ENCODE data around the gene ACTN1.
"Not testable (repeated sequence)": the region's sequence is repeated elsewhere in the genome, so short reads cannot be mapped to it uniquely, and the experiment has no call there.

Gene ACTN1

DNA sequence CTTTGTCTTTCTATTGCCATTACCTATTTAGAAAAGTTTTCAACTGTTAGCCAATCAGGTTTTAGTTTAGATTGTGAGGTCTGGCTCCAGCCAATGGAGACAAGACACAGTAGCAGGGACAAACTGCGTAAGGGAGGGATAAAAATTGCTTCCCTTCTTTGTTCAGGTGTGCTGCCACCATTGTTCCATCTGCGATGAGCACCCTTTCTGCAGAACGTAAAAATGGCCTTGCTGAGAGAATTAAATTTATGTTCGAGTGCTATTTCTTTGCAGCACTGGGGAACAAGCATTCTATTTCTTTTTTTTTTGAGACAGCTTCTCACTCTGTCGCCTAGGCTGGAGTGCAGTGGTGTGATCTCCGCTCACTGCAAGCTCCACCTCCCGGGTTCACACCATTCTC is 126.6 kb downstream of the ACTN1 start:
- not testable (repeated sequence) for DNase-seq

DNA sequence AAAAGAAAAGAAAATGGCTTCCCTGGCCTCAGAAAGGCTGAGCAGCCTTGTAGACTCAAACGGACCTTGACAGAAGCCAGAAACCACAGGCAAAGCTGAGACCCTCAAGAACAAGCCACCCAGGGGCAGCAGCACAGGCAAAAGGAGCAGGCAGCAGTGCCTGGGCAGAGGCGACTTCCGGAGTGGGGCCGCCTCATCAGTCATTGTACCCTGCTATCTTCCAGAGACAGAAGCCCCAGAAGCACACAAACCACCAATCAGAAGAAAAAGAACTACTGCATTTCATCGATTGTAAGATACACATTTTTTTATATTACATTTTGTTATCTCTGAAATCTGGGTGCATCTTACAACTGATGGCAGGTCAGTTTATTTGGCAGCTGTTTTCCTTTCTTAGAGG is 128.0 kb downstream of the ACTN1 start:
- DNase-seq: no peak

DNA sequence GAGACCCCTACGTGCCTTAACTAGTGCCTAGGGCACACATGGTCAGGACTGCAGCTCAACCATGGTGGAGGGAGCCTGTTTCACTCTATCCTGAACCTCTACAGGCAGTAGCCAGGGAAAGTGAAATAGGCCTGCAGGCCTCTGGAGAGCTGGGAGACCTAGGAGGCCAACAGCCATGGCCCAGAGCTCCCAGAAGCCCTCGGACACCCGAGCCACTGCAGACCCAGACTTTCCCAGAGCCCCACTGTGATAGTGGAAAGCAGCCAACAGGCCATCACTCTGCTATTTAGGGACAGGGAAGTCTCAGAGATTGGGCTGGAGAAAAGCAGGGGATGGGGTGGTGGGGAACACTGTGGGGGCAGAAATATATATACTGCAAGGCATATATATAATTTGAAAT is 129.7 kb downstream of the ACTN1 start:
- no peak for DNase-seq

DNA sequence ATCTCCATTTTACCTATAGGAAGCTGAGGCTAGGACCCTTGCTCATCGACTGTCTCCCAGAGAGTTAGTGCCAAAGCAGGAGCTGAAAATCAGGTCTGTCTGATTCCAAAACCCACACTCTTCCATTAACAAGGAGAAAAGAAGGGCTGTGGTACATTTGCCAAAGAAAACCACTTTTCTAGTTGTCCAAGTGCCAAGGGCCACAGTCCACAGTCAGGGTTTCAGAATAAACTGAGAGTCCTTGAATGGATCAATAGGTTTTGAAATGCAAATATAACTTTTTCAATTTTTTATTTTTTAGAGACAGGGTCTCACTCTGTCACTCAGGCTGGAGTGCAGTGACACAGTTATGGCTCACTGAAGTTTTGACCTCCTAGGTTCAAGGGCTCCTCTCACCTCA is 130.8 kb downstream of the ACTN1 start:
- DNase-seq: no peak

DNA sequence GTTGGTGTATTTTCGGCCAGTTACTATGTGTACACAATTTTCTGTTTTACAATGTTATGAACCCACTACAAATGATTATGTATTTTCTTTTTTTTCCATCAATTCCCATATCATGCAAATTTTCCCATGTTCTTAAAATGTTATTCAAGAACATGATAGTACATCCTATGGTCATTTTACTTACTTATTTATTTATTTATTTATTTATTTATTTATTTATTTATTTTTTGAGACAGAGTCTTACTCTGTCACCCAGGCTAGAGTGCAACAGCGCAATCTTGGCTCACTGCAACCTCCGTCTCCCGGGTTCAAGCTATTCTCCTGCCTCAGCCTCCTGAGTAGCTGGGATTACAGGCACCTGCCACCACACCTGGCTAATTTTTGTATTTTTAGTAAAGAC is 131.5 kb downstream of the ACTN1 start:
- not testable (repeated sequence) for DNase-seq

DNA sequence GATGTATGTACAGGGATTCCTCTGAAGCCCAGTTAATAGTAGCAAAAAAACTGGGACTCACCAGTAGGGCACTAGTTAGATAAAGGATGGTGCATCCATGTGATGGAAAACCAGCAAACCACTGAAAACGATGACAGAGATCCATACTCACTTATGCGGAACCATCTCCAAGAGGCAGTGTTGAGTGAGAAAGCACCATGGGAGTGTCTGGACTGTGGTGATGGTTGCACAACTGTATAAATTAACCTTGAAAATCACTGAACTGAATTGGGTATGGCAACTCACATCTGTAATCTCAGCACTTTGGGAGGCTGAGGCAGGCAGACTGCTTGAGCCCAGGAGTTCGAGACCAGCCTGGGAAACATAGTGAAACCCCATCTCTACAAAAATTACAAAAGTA is 132.6 kb downstream of the ACTN1 start:
- no peak for DNase-seq

DNA sequence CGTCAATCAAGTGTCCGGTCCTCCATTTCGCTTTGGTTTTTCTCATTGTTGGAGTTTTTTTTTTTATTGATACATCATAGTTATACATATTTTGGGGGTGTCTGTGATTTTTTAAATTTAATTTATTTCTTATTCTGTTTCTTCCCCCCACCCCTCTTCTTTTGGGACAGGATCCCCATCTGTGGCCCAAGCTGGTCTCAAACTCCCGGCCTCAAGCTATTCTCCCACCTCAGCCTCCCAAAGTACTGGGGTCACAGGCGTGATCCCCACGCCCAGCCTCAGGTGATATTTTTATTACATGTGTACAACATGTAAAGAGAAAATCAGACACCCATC is 134.9 kb downstream of the ACTN1 start:
- DNase-seq: no peak

DNA sequence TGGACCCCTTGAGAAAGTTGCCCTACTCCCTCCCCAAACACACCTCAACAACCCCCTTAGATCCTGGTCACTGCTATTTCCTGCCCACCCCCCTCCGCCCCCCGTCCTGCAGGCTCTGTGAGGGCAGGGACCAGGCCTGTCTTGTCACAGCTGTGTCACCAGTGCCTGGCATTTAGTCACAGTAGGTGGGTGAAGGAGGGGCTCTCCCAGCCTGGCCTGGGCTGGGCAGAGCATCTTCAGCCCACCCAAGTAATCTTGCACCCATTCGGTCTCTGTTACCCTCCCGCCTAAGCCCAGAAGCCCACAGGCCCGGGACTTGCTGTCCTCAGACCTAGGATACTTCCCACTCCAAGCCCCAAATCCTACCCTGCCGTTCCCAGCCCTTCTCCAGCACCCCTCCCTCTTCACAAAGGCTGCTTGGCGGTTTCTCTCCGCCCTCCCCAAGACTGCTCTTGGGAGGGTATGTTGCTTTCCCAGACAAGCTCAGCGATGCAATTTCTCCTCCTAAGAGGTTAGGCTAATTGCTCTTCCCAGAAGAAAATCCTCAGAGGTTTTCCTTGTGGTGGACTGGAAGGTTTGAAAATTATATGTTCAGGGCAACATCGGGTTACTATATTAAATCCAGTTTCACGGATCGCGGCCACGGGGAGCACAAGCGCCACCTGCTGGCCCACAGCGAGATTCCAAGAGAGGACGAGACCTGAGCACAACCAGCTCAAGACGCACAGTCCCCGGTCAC is 135.5 kb downstream of the ACTN1 start:
- DNase-seq: peak; percentile 51

DNA sequence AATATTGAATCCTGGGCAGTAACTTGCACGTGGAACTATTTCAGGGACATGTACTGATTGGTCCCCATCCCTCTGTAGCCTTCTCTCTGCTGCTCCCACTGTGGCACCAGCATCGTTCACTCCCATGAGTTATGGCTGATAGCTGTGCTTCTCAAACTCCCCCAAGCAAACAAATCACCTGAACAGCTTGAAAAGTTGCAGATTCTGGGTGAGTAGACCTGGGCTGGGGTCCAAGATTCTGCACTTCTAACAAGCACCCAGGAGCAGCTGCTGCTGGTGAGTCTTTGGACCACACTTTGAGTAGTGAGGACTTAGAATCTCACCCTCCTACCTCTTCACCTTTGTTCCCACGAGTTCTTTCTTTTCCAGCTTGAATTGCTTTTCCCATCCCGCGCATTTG is 136.8 kb downstream of the ACTN1 start:
- DNase-seq: no peak

DNA sequence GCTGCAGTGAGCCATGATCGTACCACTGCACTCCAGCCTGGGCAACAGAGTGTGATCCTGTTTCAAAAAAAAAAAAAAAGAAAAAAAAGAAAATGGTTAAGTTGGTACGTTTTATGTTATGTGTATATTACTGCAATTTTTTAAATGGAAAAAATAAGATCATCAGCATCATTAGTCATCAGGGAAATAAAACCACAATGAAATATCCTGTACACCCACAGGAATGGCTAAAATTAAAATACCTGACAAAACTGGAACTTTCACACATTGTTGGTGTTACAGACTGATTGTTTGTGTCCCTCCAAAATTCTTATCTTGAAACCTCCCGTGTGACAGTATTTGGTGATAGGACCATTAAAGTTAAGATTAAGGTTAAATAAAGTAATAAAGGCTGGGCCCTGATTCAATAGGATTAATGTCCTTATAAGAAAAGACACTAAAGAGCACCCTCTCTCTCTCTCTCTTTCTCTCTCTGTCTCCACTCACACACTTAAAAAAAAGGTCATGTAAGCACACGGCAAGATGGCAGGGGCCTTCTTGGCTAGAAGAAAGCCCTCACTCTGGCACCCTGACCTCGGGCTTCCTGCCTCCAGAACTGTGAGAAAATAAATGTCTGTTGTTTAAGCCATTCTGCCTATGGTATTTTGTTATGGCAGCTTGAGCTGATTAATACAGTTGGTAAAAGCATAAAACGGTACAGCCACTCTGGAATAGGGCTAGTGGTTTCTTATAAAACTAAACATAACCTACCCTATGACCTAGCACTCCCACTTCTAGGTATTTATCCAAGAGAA is 137.9 kb downstream of the ACTN1 start:
- DNase-seq: no peak

DNA sequence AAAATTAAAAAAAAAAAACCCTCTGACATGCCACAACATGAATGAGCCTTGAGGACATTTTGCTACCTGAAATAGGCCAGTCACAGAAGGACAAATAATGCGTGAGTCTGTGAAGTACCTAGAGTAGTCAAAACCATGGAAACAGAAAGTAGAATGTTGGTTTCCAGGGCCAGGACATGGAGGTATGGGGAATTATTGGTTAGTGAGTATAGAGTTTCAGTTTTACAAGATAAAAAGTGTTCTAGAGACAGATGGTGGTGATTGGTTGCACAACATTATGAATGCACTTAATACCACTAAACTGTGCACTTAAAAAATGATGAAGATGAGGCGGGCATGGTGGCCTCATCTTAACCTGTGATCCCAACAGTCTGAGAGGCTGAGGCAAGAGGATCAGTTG is 138.6 kb downstream of the ACTN1 start:
- DNase-seq: no peak

DNA sequence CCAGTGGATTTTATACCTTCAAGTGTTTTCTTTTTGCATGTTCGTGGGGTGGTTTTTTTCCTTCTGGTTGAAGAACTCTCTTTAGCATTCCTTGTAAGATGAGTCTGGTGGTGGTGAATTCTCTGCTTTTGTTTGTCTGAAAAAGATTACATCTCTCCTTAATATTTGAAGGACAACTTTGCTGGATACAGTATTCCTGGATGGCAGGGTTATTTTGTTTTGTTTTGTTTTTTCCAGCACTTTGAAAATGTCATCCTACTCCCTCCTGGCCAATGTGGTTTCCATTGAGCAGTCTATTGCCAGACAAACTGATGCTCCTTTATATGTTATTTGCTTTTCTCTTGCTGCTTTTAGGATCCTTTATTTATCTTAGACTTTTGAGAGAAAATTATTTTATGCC is 143.0 kb downstream of the ACTN1 start:
- DNase-seq: no peak

DNA sequence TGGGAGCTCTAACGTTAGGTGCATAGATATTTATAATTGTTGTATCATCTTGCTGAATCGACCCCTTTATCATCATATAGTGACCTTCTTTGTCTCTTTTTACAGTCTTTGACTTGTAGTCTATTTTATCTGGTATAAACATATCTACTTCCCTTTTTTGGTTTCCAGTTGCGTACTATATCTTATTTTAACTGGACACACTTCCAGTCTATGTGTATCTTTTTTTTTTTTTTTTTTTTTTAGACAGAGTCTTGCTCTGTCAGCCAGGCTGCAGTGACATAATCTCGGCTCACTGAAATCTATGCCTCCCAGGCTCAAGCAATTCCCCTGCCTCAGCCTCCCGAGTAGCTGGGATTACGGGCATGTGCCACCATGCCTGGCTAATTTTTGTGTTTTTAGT is 144.3 kb downstream of the ACTN1 start:
- DNase-seq: no peak

DNA sequence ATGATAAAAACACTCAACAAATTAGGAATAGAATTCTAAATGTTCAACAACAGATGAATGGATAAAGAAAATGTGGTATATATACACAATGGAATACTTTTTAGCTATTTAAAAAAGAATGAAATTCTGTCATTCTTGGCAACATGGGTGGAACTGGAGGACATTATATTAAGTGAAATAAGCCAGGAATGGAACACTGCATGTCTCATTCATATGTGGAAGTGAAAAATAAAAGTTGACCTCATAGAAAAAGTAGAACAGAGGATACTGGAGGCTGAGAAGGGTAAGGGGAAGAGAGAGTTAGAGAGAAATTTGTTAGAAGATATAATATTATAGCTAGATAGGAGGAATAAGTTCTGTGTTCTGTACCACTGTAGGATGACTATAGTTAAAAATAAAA is 150.4 kb downstream of the ACTN1 start:
- no peak for DNase-seq

DNA sequence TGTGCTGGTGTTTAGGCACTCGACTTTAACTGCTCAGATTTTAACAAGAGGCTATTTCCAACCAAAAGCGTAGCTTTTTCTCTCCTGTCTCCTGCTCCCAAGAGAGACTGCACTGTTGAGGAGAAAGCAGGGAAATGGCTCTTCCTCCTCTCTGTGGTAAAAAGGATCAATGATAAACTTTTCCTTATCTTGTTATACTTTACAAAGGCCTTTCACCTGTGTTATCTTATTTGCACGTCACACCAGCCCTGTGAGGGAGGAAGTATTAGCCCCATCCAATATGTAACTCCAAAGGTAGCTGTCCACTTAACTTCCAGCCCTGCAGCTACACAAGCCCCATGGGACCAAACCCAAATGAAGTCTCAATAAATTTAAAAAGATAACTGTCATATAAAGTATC is 153.4 kb downstream of the ACTN1 start:
- DNase-seq: no peak

DNA sequence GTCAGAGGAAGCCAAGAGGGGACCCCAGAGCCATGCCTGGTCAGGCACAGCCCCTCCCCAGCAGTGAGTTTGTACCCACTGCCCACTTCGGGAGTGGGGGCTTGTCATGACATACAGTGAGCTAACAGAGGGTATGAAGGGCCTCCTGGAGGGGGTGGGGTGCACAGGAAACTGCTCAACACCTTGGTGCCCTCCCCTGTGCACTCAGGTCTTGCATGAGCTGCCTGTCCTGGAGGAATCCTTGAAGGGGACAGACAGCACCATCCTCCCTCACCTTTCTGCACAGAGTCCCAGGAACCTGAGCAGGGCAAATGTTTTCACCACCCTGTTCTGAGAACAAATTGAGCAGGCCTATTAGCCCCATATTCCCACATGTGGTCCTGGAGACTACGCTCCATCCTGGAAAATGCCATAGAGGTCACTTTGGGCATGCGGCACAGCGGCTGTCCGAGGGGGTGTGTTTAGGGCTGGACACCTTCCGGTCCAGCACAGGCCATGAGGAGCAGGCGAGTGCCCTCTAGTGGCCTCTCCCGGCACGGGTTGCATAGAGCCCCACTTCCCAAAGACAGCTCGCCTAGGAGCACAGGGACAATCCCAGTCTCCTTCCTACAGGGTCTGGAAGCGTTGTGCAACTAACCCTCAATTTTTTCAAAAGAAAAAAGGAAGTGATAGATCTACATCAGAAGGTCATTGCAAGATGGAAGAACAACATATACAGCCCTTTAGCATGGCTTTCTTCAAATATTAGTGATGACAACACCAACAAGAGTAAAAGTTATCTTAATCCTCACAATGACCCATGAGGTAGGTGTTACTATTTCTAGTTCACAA is 154.4 kb downstream of the ACTN1 start:
- no peak for DNase-seq

DNA sequence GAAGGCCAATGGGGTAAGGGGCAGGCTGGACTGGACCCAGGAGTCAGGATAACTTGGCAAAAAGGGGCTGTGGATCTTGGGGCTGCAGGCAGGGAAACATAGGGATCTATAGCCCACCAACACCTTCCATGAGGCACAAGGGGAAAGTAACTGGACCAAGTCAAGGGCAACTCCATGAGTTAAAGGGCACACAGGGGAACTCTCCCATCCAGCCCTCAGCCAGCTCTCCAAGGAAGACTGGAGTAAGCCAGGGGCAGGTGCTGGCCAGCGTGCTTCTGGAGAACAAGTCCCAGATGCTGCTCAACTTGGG is 154.9 kb downstream of the ACTN1 start:
- no peak for DNase-seq

Data from GDM1 (cell line).